ENCODE data around the gene MFN1. TPM values are rescaled to one million over a fixed set of nuclear protein-coding genes. Genes with fewer than 3 reads are reported as not detected.

Gene MFN1
- total RNA-seq, 1 donor from 2014 or later = 45.9 TPM

DNA sequence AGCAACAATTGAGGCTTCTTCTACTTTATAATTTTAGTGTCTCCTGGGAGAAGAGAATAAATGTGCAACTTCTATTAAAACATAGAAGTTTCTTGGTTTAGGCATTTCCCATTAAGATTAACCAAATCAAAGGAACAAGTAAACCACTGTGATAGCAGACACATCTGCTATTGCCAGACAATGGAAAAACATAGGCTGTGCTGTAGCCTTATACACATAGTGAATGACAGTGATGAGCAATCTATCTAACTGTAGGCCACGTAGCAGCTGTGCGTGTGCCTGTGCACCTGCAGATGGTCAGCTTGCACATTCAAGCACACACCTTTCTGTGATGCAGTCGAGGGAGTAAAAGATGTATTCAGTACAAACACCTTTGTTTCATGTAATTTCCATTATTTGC is 71.1 kb downstream of the MFN1 start:
- intact Hi-C loops (cut with DNase I) = no loop called here
- H3K27ac ChIP-seq = no peak overlapping the region
- peaks cover 46% of the 10 kb centered on the region for H3K36me3 ChIP-seq
- ATAC-seq = no peak
- DNase-seq = no peak
- H3K4me3 ChIP-seq = no peak overlapping the region
- H3K4me1 ChIP-seq = peaks cover 6% of the 10 kb centered on the region
- TF ChIP-seq, protein P1, sequence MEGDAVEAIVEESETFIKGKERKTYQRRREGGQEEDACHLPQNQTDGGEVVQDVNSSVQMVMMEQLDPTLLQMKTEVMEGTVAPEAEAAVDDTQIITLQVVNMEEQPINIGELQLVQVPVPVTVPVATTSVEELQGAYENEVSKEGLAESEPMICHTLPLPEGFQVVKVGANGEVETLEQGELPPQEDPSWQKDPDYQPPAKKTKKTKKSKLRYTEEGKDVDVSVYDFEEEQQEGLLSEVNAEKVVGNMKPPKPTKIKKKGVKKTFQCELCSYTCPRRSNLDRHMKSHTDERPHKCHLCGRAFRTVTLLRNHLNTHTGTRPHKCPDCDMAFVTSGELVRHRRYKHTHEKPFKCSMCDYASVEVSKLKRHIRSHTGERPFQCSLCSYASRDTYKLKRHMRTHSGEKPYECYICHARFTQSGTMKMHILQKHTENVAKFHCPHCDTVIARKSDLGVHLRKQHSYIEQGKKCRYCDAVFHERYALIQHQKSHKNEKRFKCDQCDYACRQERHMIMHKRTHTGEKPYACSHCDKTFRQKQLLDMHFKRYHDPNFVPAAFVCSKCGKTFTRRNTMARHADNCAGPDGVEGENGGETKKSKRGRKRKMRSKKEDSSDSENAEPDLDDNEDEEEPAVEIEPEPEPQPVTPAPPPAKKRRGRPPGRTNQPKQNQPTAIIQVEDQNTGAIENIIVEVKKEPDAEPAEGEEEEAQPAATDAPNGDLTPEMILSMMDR (IDR thresholded peaks at IDR 0.05) = no peak
- no peaks in the 10 kb centered on the region for H3K27me3 ChIP-seq (ENCODE audit: low read depth)
- no peaks in the 10 kb centered on the region for H3K9me3 ChIP-seq

DNA sequence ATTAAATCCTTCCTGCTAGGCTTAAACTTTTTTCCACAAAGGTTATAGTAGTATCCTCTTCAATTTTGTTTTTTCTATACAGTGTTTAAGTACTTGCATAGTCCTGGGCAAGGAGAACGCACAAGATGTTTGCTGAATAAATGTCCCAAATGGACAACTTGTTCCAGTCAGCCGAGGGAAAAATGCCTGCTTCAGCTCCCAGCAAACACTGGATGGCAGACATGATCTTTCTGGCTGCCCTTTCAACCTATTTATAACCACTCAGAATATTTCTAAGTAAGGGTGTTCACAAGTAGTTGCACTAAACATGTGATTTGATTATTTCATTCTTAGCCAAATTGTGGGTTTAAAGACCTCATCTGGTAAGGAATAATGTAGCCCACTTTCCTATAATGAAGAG is 74.0 kb downstream of the MFN1 start:
- Histone ChIP-seq H3K36me3 (peaks cover 52% of the 10 kb centered on the region), H3K27ac (no peak overlapping the region), H3K27me3 (ENCODE audit: low read depth) (no peaks in the 10 kb centered on the region), H3K4me3 (no peak overlapping the region), H3K9me3 (no peaks in the 10 kb centered on the region), H3K4me1 (peaks cover 6% of the 10 kb centered on the region)
- TF ChIP-seq, protein P1 (IDR thresholded peaks at IDR 0.05) = peak; percentile 47
- ATAC-seq (peak; percentile 23 to 71), DNase-seq (no peak)
- intact Hi-C loops (cut with DNase I) = no loop called here

GRCh38 chr3:179425075-179425474 is 77.6 kb downstream of the MFN1 start:
- Histone ChIP-seq H3K36me3 (peaks cover 27% of the 10 kb centered on the region), H3K4me1 (peaks cover 16% of the 10 kb centered on the region), H3K27me3 (ENCODE audit: low read depth) (no peaks in the 10 kb centered on the region), H3K9me3 (no peaks in the 10 kb centered on the region), H3K27ac (no peak overlapping the region), H3K4me3 (no peak overlapping the region)
- no peak for ATAC-seq
- intact Hi-C loops (cut with DNase I) = no loop called here
- DNase-seq = no peak
- TF ChIP-seq, protein P1 (IDR thresholded peaks at IDR 0.05) = no peak

DNA sequence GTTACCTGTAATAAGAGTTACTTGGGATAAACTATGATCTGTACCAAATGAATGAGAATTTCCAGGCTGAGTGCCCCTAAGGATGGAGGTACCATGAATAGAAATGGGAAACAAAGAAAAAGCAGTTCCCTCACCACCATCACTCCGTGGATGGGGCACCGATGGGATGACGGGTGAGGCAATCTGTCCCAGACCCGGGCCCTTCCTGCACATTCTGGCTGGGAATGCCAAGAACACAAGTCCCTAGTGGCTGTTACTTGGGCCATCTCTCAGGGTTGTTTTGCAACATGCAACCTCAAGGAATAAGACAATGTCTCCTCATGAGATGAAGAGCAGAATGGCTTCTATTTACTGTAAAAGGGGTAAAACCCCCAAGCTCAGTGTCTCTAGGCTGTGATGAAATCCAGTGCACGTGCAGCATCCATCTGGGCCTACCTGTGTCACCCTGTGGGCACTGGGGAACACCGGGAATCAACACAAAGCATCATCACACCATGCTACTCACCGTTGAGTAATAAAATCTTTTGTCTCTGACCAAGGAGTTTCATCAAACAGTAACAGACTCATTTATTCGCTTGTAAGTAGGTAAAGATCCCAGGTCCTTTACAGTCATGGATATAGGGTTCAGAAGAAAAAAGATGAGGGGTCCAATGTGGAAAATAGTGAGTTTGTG is 81.5 kb downstream of the MFN1 start:
- Histone ChIP-seq H3K36me3 (peaks cover 12% of the 10 kb centered on the region), H3K27me3 (ENCODE audit: low read depth) (no peaks in the 10 kb centered on the region), H3K27ac (no peak overlapping the region), H3K4me1 (peaks cover 50% of the 10 kb centered on the region), H3K4me3 (no peak overlapping the region), H3K9me3 (no peaks in the 10 kb centered on the region)
- no peak for ATAC-seq
- intact Hi-C loops (cut with DNase I) = no loop called here
- TF ChIP-seq, protein P1 (IDR thresholded peaks at IDR 0.05) = no peak
- DNase-seq = no peak

DNA sequence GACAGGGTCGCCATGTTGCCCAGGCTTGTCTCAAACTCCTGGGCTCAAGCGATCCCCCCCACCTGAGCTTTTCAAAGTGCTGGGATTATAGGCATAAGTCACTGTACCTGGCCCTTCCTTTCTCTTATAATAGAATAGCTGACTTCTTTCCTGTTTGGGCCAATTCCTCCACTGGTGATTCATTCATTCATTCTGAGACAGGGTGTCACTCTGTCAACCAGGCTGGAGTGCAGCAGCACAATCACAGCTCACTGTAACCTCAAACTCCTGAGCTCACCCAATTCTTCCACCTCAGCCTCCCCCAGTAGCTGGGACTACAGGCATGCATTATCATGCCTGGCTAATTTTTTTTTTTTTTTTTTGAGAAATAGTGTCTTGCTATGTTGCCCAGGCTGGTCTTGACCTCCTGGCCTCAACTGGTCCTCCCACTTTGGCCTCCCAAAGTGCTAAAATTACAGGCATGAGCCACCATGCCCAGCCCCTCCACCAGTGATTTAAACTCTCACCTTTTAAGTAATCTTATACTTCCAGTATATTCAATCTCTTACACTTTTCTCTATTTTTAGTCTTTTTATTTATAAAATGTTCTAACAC is 82.9 kb downstream of the MFN1 start:
- no peak for ATAC-seq
- TF ChIP-seq, protein P1 (IDR thresholded peaks at IDR 0.05) = no peak
- no peaks in the 10 kb centered on the region for H3K27me3 ChIP-seq (ENCODE audit: low read depth)
- no peak overlapping the region for H3K4me3 ChIP-seq
- peaks cover 62% of the 10 kb centered on the region for H3K4me1 ChIP-seq
- H3K36me3 ChIP-seq = no peaks in the 10 kb centered on the region
- intact Hi-C loops (cut with DNase I) = no loop called here
- no peaks in the 10 kb centered on the region for H3K9me3 ChIP-seq
- no peak for DNase-seq
- no peak overlapping the region for H3K27ac ChIP-seq
